Testis (tissue), 2 donors: ENCODE data around the gene VPS26C.

Experiments used
- CTCF ChIP-seq, 3 experiments: fragments of 450-650 bp in 2 of 3; fragments of 200-600 bp in 1 of 3; sonication (generic) in 1 of 3; IDR thresholded peaks; one replicate each; pipeline ENCODE4 v1.5.1; 2016 to 2019; ENCODE audit warnings: antibody characterized with exemption in 3 of 3, mild to moderate bottlenecking in 2 of 3, moderate library complexity in 1 of 3
- POLR2A ChIP-seq: fragments of 450-650 bp; IDR thresholded peaks from one replicate; pipeline ENCODE4 v1.6.1; 2017; ENCODE audit warnings: antibody characterized with exemption, mild to moderate bottlenecking, moderate library complexity

- TF ChIP-seq CTCF (IDR thresholded peaks at IDR 0.05) (no peak), POLR2A (no peak)
Measured at GRCh38 chr21:37251294-37251634, 15.9 kb downstream of the VPS26C start.
